ENCODE data around the gene ATG9B. TPM values are rescaled to one million over a fixed set of nuclear protein-coding genes. Genes with fewer than 3 reads are reported as not detected.

Gene ATG9B
- total RNA-seq, 1 donor from 2014 or later, result 0.11 TPM

- peaks cover 16% of the 10 kb centered on the region for H3K4me1 Mint-ChIP-seq (ENCODE audit: unreplicated experiment)
- DNase-seq (ENCODE audit: extremely low spot score, unreplicated experiment), result no peak
- no peak overlapping the region for H3K4me3 Mint-ChIP-seq (ENCODE audit: unreplicated experiment)
- H3K36me3 Mint-ChIP-seq (ENCODE audit: unreplicated experiment), result no peaks in the 10 kb centered on the region
- no peaks in the 10 kb centered on the region for H3K9me3 Mint-ChIP-seq (ENCODE audit: unreplicated experiment)
- H3K27me3 Mint-ChIP-seq (ENCODE audit: unreplicated experiment), result no peaks in the 10 kb centered on the region
- TF ChIP-seq CTCF (IDR thresholded peaks at IDR 0.05), result no peak
- no peak overlapping the region for H3K27ac Mint-ChIP-seq (ENCODE audit: unreplicated experiment)
These were observed 28.8 kb upstream of the ATG9B start for GRCh38 chr7:151053096-151053495.

- H3K4me1 Mint-ChIP-seq (ENCODE audit: unreplicated experiment), result peaks cover 16% of the 10 kb centered on the region
- no peaks in the 10 kb centered on the region for H3K36me3 Mint-ChIP-seq (ENCODE audit: unreplicated experiment)
- H3K27me3 Mint-ChIP-seq (ENCODE audit: unreplicated experiment), result no peaks in the 10 kb centered on the region
- no peak for TF ChIP-seq CTCF (IDR thresholded peaks at IDR 0.05)
- no peak overlapping the region for H3K4me3 Mint-ChIP-seq (ENCODE audit: unreplicated experiment)
- peak; percentile 91 for DNase-seq (ENCODE audit: extremely low spot score, unreplicated experiment)
- no peak overlapping the region for H3K27ac Mint-ChIP-seq (ENCODE audit: unreplicated experiment)
- no peaks in the 10 kb centered on the region for H3K9me3 Mint-ChIP-seq (ENCODE audit: unreplicated experiment)
These were observed 26.8 kb upstream of the ATG9B start for GRCh38 chr7:151051108-151051507.

GRCh38 chr7:151048911-151049463 lies 24.7 kb upstream of the ATG9B start:
- Mint-ChIP-seq H3K36me3 (ENCODE audit: unreplicated experiment) (peaks cover 6% of the 10 kb centered on the region), H3K4me3 (ENCODE audit: unreplicated experiment) (no peak overlapping the region), H3K9me3 (ENCODE audit: unreplicated experiment) (no peaks in the 10 kb centered on the region), H3K27ac (ENCODE audit: unreplicated experiment) (no peak overlapping the region), H3K4me1 (ENCODE audit: unreplicated experiment) (peaks cover 21% of the 10 kb centered on the region), H3K27me3 (ENCODE audit: unreplicated experiment) (no peaks in the 10 kb centered on the region)
- no peak for DNase-seq (ENCODE audit: extremely low spot score, unreplicated experiment)
- no peak for TF ChIP-seq CTCF (IDR thresholded peaks at IDR 0.05)

DNA sequence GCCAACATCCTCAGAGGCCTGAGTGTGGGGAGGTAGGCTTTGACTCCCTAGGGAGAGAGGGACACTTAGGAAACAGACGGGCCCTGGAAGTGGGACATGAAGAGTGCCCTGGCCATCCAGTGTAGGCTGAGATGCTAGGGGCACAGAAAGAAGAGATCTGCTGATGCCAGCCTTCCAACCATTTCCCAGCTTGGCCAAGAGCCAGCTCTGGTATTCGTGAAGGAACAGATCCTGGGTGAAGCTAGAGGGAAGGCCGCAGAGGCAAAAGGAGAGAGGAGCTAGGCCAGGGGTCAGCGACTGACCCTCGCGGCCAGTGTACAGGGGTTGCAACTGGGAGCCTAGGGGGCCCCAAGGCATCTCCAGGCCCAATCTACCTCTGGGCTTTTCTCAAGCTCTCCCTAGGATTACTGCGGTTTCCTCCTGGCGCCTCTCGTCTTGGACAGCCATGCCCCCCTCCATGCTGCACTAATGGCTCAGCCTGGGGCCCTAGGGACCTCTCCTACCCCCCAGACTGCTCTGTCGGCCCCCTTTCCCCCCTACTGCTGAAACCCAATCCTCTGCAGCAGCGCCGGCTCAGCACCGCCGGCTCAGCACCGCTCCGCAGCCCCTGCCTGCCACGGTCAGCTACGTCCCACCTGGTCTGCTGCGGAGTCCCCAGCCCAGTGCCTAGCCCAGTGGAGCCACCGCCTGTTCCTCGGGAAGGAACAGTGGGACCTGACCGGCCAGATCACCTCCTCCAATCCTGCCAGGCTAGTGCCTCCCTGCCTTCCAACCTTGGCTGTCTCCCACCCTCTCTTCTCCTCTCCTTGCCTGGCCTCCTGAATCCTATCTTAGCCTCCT lies 23.9 kb upstream of the ATG9B start, which contains the start of gene ASIC3:
ASIC3 (plus strand) TSS at position 556 of the 840 bp plus-strand sequence. CDS start 355 bp downstream, outside the sequence.
- Mint-ChIP-seq H3K4me1 (ENCODE audit: unreplicated experiment) (peaks cover 21% of the 10 kb centered on the region), H3K27me3 (ENCODE audit: unreplicated experiment) (no peaks in the 10 kb centered on the region), H3K36me3 (ENCODE audit: unreplicated experiment) (peaks cover 7% of the 10 kb centered on the region), H3K27ac (ENCODE audit: unreplicated experiment) (no peak within 1 kb of the TSS), H3K9me3 (ENCODE audit: unreplicated experiment) (no peaks in the 10 kb centered on the region), H3K4me3 (ENCODE audit: unreplicated experiment) (no peak within 1 kb of the TSS)
- no peak for TF ChIP-seq CTCF (IDR thresholded peaks at IDR 0.05)
- DNase-seq (ENCODE audit: extremely low spot score, unreplicated experiment), result no peak

All from osteocyte (in vitro differentiated cells).